Measurements from ENCODE around the gene RBM11. TPM values are rescaled to one million over a fixed set of nuclear protein-coding genes. Genes with fewer than 3 reads are reported as not detected.

Gene RBM11
- total and polyA plus RNA-seq, 7 donors = 0.28 to 4.3 (median 1.6) TPM; not detected in 1

DNA sequence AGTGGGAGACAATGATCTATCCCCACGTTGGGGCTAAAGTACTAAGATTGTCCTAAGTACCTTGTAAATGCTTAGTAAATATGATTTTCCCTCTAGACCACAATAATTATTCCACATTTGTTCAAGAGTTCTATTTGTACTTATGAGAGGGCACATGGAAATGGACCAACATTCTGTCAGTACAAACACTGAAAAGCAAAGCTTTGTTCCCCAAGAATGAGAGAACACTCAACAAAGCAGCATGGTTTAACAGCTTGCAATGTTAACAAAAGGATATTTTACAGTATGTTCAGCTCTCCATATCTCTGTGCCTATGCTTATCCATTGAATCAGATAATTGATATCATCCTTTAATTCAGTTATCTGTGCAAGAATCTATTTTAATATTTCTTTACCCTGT, 35.4 kb downstream of the RBM11 start:
- 17 to 38% methylated on average over 1 of the region's 1 CpG for whole genome bisulfite sequencing, 2 donors
- H3K36me3 ChIP-seq = no peaks in the 10 kb centered on the region
- peaks cover 0 to 3% (median 0%) of the 10 kb centered on the region in 3 donors for H3K27me3 ChIP-seq
- no peak overlapping the region for H3K4me3 ChIP-seq
- no peaks in the 10 kb centered on the region for H3K9me3 ChIP-seq
- no peak for DNase-seq
- TF ChIP-seq EP300 (IDR thresholded peaks at IDR 0.05) (no peak), POLR2A (IDR thresholded peaks at IDR 0.05) (no peak), POLR2AphosphoS5 (IDR thresholded peaks at IDR 0.05) (no peak)
- TF ChIP-seq, protein P1, sequence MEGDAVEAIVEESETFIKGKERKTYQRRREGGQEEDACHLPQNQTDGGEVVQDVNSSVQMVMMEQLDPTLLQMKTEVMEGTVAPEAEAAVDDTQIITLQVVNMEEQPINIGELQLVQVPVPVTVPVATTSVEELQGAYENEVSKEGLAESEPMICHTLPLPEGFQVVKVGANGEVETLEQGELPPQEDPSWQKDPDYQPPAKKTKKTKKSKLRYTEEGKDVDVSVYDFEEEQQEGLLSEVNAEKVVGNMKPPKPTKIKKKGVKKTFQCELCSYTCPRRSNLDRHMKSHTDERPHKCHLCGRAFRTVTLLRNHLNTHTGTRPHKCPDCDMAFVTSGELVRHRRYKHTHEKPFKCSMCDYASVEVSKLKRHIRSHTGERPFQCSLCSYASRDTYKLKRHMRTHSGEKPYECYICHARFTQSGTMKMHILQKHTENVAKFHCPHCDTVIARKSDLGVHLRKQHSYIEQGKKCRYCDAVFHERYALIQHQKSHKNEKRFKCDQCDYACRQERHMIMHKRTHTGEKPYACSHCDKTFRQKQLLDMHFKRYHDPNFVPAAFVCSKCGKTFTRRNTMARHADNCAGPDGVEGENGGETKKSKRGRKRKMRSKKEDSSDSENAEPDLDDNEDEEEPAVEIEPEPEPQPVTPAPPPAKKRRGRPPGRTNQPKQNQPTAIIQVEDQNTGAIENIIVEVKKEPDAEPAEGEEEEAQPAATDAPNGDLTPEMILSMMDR (IDR thresholded peaks at IDR 0.05) = no peak
- H3K4me1 ChIP-seq = no peaks in the 10 kb centered on the region
- intact Hi-C loops (cut with DNase I) = loop anchor here (10.0 kb wide), 1 partner anchor 1343 kb away; no protein-coding TSS in a partner anchor
- H3K27ac ChIP-seq = no peak overlapping the region

DNA sequence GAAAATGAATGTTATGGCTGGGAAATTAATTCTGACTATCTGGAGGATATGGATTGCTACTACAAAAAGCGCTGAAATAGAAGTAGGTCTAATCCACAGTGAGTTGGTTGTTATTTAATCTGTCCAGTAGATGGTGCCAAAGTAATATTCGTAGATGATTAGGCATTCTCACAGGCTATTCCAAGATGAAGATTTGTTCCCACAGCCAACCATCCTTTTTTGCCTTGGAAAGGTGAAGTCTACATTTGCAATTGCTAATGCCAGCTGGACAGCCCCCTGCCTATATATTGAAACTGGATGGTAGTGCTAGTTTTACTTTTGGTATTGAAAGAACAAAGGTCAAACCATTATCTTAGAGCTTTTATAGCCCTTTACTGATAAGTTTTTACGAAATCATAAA, 43.8 kb downstream of the RBM11 start:
- Histone ChIP-seq H3K27me3 (no peaks in the 10 kb centered on the region), H3K4me1 (no peaks in the 10 kb centered on the region), H3K9me3 (no peaks in the 10 kb centered on the region), H3K4me3 (no peak overlapping the region), H3K27ac (no peak overlapping the region), H3K36me3 (no peaks in the 10 kb centered on the region)
- TF ChIP-seq, protein P1 (IDR thresholded peaks at IDR 0.05) = peak in 3 of 4 experiments; percentile 25 to 60 (median 58)
- no peak for TF ChIP-seq POLR2A (IDR thresholded peaks at IDR 0.05)
- no peak for DNase-seq
- intact Hi-C loops (cut with DNase I) = loop anchor here (5.0 to 10.0 kb wide), 2 partner anchors 1223 to 1335 kb away; no protein-coding TSS in a partner anchor
- WGBS, 2 donors = 7 to 37% methylated on average over 3 of the region's 3 CpGs

GRCh38 chr21:14260174-14260764, 44.3 kb downstream of the RBM11 start:
- intact Hi-C loops (cut with DNase I) = no loop called here
- Histone ChIP-seq H3K27ac (no peak overlapping the region), H3K9me3 (no peaks in the 10 kb centered on the region), H3K27me3 (no peaks in the 10 kb centered on the region), H3K4me1 (no peaks in the 10 kb centered on the region), H3K36me3 (no peaks in the 10 kb centered on the region), H3K4me3 (no peak overlapping the region)
- DNase-seq = no peak
- 9 to 43% methylated on average over 1 of the region's 1 CpG for WGBS, 2 donors
- TF ChIP-seq EP300 (IDR thresholded peaks at IDR 0.05) = no peak
- TF ChIP-seq, protein P1 (IDR thresholded peaks at IDR 0.05) = no peak
- TF ChIP-seq POLR2AphosphoS5 (IDR thresholded peaks at IDR 0.05) = no peak
- no peak for TF ChIP-seq POLR2A (IDR thresholded peaks at IDR 0.05)

- Histone ChIP-seq H3K9me3 (no peaks in the 10 kb centered on the region), H3K27ac (no peak overlapping the region), H3K4me3 (no peak overlapping the region), H3K36me3 (no peaks in the 10 kb centered on the region), H3K27me3 (no peaks in the 10 kb centered on the region), H3K4me1 (no peaks in the 10 kb centered on the region)
- WGBS, 2 donors = 46 to 91% methylated on average over 1 of the region's 1 CpG
- intact Hi-C loops (cut with DNase I) = no loop called here
- no peak for DNase-seq
- no peak for TF ChIP-seq POLR2AphosphoS5 (IDR thresholded peaks at IDR 0.05)
- TF ChIP-seq, protein P1 (IDR thresholded peaks at IDR 0.05) = no peak
Observed at GRCh38 chr21:14262039-14262438, 46.1 kb downstream of the RBM11 start.

DNA sequence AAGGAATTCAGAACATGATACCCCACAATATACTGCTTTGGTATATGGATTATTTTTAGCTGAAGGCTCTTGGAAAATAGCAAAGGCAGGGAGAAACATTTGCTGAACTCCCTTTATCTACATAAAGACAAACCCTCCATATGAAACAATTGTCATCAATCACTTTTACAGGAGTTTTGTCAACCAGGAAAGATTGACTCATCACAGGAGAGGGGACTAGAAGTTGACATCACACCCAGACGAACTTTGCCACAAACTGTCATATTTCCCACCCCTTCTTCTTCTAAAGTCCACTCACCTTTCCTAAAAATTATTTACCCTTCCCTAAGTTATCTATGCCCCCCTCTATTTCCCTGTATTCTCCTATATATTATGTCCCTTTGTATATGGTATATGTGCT, 47.9 kb downstream of the RBM11 start:
- Histone ChIP-seq H3K4me3 (no peak overlapping the region), H3K9me3 (no peaks in the 10 kb centered on the region), H3K36me3 (no peaks in the 10 kb centered on the region), H3K4me1 (no peaks in the 10 kb centered on the region), H3K27ac (no peak overlapping the region), H3K27me3 (no peaks in the 10 kb centered on the region)
- no peak for DNase-seq
- TF ChIP-seq, protein P1 (IDR thresholded peaks at IDR 0.05) = no peak
- no peak for TF ChIP-seq POLR2AphosphoS5 (IDR thresholded peaks at IDR 0.05)
- no peak for TF ChIP-seq EP300 (IDR thresholded peaks at IDR 0.05)
- TF ChIP-seq POLR2A (IDR thresholded peaks at IDR 0.05) = no peak
- intact Hi-C loops (cut with DNase I) = no loop called here
- WGBS, 2 donors = 9 to 37% methylated on average over 1 of the region's 1 CpG

Data from sigmoid colon (tissue), 7 donors.